Testis (tissue), 2 donors: ENCODE measurements around the gene FBXO11.

Experiments
- POLR2A ChIP-seq: fragments of 450-650 bp; IDR thresholded peaks from one replicate; pipeline ENCODE4 v1.6.1; 2017; ENCODE audit warnings: antibody characterized with exemption, mild to moderate bottlenecking, moderate library complexity
- TF ChIP-seq, protein P1 (sequence below), 3 experiments: fragments of 450-650 bp in 2 of 3; fragments of 200-600 bp in 1 of 3; sonication (generic) in 1 of 3; IDR thresholded peaks; one replicate each; pipeline ENCODE4 v1.5.1; 2016 to 2019; ENCODE audit warnings: antibody characterized with exemption in 3 of 3, mild to moderate bottlenecking in 2 of 3, moderate library complexity in 1 of 3

- TF ChIP-seq, protein P1, sequence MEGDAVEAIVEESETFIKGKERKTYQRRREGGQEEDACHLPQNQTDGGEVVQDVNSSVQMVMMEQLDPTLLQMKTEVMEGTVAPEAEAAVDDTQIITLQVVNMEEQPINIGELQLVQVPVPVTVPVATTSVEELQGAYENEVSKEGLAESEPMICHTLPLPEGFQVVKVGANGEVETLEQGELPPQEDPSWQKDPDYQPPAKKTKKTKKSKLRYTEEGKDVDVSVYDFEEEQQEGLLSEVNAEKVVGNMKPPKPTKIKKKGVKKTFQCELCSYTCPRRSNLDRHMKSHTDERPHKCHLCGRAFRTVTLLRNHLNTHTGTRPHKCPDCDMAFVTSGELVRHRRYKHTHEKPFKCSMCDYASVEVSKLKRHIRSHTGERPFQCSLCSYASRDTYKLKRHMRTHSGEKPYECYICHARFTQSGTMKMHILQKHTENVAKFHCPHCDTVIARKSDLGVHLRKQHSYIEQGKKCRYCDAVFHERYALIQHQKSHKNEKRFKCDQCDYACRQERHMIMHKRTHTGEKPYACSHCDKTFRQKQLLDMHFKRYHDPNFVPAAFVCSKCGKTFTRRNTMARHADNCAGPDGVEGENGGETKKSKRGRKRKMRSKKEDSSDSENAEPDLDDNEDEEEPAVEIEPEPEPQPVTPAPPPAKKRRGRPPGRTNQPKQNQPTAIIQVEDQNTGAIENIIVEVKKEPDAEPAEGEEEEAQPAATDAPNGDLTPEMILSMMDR (IDR thresholded peaks at IDR 0.05), result no peak
- no peak for TF ChIP-seq POLR2A
These were observed 86.5 kb downstream of the FBXO11 start for GRCh38 chr2:47819834-47820233.
